Hepatocyte (in vitro differentiated cells): ENCODE data around the gene CTLA4.

Source experiments
- EZH2 ChIP-seq: fragments of 200-600 bp; sonication (generic); IDR thresholded peaks from 2 replicates; pipeline ENCODE4 v1.6.1; 2016; ENCODE audit warnings: antibody characterized with exemption, mild to moderate bottlenecking, borderline replicate concordance
- EZH2phosphoT487 ChIP-seq: fragments of 200-600 bp; sonication (generic); IDR thresholded peaks from one replicate; pipeline ENCODE4 v1.6.1; 2018; ENCODE audit warnings: antibody characterized with exemption, mild to moderate bottlenecking, low read depth, moderate library complexity; ENCODE audit not compliant: unreplicated experiment, severe bottlenecking
- TF ChIP-seq, protein P1 (sequence below): fragments of 200-600 bp; sonication (generic); IDR thresholded peaks from 2 replicates; pipeline ENCODE4 v1.5.1; 2016; ENCODE audit warnings: antibody characterized with exemption, mild to moderate bottlenecking; ENCODE audit not compliant: poor library complexity

DNA sequence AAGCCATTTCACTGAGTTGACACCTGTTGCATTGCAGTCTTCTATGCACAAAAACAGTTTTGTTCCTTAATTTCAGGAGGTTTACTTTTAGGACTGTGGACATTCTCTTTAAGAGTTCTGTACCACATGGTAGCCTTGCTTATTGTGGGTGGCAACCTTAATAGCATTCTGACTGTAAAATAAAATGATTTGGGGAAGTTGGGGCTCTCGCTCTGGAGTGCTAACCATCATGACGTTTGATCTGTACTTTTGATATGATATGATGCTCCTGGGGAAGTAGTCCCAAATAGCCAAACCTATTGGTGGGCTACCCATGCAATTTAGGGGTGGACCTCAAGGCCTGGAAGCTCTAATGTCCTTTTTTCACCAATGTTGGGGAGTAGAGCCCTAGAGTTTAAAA lies 3.4 kb downstream of the CTLA4 start:
- TF ChIP-seq, protein P1, sequence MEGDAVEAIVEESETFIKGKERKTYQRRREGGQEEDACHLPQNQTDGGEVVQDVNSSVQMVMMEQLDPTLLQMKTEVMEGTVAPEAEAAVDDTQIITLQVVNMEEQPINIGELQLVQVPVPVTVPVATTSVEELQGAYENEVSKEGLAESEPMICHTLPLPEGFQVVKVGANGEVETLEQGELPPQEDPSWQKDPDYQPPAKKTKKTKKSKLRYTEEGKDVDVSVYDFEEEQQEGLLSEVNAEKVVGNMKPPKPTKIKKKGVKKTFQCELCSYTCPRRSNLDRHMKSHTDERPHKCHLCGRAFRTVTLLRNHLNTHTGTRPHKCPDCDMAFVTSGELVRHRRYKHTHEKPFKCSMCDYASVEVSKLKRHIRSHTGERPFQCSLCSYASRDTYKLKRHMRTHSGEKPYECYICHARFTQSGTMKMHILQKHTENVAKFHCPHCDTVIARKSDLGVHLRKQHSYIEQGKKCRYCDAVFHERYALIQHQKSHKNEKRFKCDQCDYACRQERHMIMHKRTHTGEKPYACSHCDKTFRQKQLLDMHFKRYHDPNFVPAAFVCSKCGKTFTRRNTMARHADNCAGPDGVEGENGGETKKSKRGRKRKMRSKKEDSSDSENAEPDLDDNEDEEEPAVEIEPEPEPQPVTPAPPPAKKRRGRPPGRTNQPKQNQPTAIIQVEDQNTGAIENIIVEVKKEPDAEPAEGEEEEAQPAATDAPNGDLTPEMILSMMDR = no peak
- TF ChIP-seq EZH2 (no peak), EZH2phosphoT487 (no peak)
